Measurements from ENCODE around the gene NECAB3.

NECAB3 gene

DNA sequence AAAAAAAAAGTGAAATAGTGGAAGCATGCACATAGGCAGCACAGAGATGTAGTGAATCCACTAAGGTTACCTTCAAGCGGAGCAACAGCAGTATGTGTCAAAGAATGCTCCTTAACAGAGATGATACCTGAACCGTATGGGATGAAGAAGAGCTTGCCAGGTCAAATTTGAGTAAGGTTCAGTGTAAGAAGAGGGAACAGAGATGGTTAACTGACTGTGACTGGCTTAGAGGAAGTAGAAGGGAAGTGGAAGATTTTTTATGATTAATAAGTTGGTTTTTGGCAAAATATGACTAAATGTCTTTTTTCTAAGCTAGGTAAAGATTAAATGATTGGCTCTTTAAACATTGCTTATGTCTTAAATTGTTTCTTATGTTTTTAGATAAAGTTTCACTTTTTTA, 64.7 kb downstream of the NECAB3 start:
- no peak for DNase-seq (ENCODE audit: low read depth)
